Stomach (tissue), 9 donors: ENCODE data around the gene RAE1. TPM values are rescaled to one million over a fixed set of nuclear protein-coding genes. Genes with fewer than 3 reads are reported as not detected.

Source experiments
- DNase-seq, 2 donors: peaks; one replicate each; pipeline versions ENCODE4 v3.0.0 to v3.0.0-alpha.2; 2013 to 2019
- H3K27ac ChIP-seq, 5 donors: fragments of 200-600 bp in 4 of 5; sonication (generic) in 4 of 5; one replicate each; pipeline ENCODE4 v1.5.1; 2013 to 2019; ENCODE audit warnings: mild to moderate bottlenecking in 1 of 5, moderate library complexity in 1 of 5
- H3K27me3 ChIP-seq, 3 donors: fragments of 200-600 bp; sonication (generic); one replicate each; pipeline ENCODE4 v1.5.1; 2017 to 2019; ENCODE audit warnings: mixed run types in 1 of 3
- H3K36me3 ChIP-seq, 4 donors: fragments of 200-600 bp; sonication (generic); 1 replicate in 3 of 4; 2 replicates in 1 of 4; pipeline ENCODE4 v1.5.1; 2016 to 2019
- H3K4me1 ChIP-seq, 4 donors: fragments of 200-600 bp; sonication (generic); one replicate each; pipeline ENCODE4 v1.5.1; 2016 to 2019
- H3K4me3 ChIP-seq, 4 donors: fragments of 200-600 bp; sonication (generic) in 3 of 4; one replicate each; pipeline ENCODE4 v1.5.1; 2016 to 2019; ENCODE audit warnings: mild to moderate bottlenecking in 1 of 4
- H3K9me3 ChIP-seq, 4 donors: fragments of 200-600 bp; sonication (generic); one replicate each; pipeline ENCODE4 v1.5.1; 2016 to 2019
- CTCF ChIP-seq, 7 experiments: fragments of 450-650 bp in 4 of 7; fragments of 200-600 bp in 3 of 7; sonication (generic) in 3 of 7; IDR thresholded peaks; one replicate each; pipeline ENCODE4 v1.5.1; 2016 to 2019; ENCODE audit warnings: antibody characterized with exemption in 7 of 7, control low read depth in 2 of 7, mild to moderate bottlenecking in 1 of 7
- EP300 ChIP-seq: sonication (generic); formaldehyde crosslinking; IDR thresholded peaks from one replicate; pipeline ENCODE4 v1.6.1; 2017; ENCODE audit warnings: antibody characterized with exemption
- POLR2A ChIP-seq, 4 donors: fragments of 450-650 bp; IDR thresholded peaks; one replicate each; pipeline ENCODE4 v1.6.1; 2016; ENCODE audit warnings: antibody characterized with exemption in 4 of 4, control low read depth in 2 of 4, mild to moderate bottlenecking in 1 of 4, moderate library complexity in 1 of 4
- POLR2AphosphoS5 ChIP-seq, 3 donors: sonication (generic); formaldehyde crosslinking; IDR thresholded peaks; one replicate each; pipeline ENCODE4 v1.6.1; 2016; ENCODE audit warnings: antibody characterized with exemption in 3 of 3
- WGBS, 5 donors: extraction: QIAGEN DNeasy Blood & Tissue Kit in 3 of 5; methylation state at CpG; one replicate each; pipeline versions ENCODE4 v1.1.5 to v1.1.7; 2013 to 2018; 5-methylcytosine and 5-hydroxymethylcytosine counted together
- intact Hi-C: fragments of 100-400 bp; cut with DNase I; formaldehyde crosslinking; loops from one replicate; pipeline ENCODE4 v1.15.1; 2023; ENCODE audit warnings: low total_unique reads
- polyA plus RNA-seq, 3 donors: library from polyadenylated mRNA; stranded (reverse); fragments of 200-250 nt; gene quantifications; one replicate each; pipeline ENCODE4 v1.2.3, GENCODE V29; 2013
- total RNA-seq, 5 donors: library from RNA; depleted of rRNA; stranded (reverse); fragments of >200 nt; gene quantifications; one replicate each; pipeline versions ENCODE4 v1.1.0 to v1.2.3, GENCODE V29; 2014 to 2016
- donor health status: healthy with polysubstance abuse.
- donor health status: Bipolar disorder and iron deficiency.
- donor health status: healthy.

Gene RAE1
- total and polyA plus RNA-seq, 8 donors = 6.4 to 65.6 (median 15.2) TPM

- WGBS, 5 donors = 95 to 100% (median 97%) methylated on average over 13 to 22 of the region's 22 CpGs
- H3K27ac ChIP-seq = peak overlapping the region in 2 of 5 donors; percentile 24 to 41
- no peak overlapping the region for H3K4me3 ChIP-seq
- no peaks in the 10 kb centered on the region for H3K27me3 ChIP-seq
- H3K36me3 ChIP-seq = peaks cover 31 to 97% (median 95%) of the 10 kb centered on the region in 4 donors
- intact Hi-C loops = no loop called here
- TF ChIP-seq CTCF (IDR thresholded peaks at IDR 0.05) (no peak), POLR2AphosphoS5 (IDR thresholded peaks at IDR 0.05) (no peak), POLR2A (IDR thresholded peaks at IDR 0.05) (no peak), EP300 (no peak)
- H3K4me1 ChIP-seq = peaks cover 14 to 57% (median 34%) of the 10 kb centered on the region in 4 donors
- no peaks in the 10 kb centered on the region for H3K9me3 ChIP-seq
- DNase-seq = no peak
Observed at GRCh38 chr20:57404419-57405072, 53.5 kb downstream of the RAE1 start.

GRCh38 chr20:57405236-57406016, 54.4 kb downstream of the RAE1 start:
- WGBS, 5 donors = 83 to 88% (median 85%) methylated on average over 15 to 18 of the region's 18 CpGs
- H3K36me3 ChIP-seq = peaks cover 31 to 97% (median 94%) of the 10 kb centered on the region in 4 donors
- no peak for DNase-seq

GRCh38 chr20:57407541-57407956, 56.5 kb downstream of the RAE1 start:
- TF ChIP-seq CTCF (IDR thresholded peaks at IDR 0.05) (no peak), EP300 (no peak)
- Histone ChIP-seq H3K9me3 (no peaks in the 10 kb centered on the region), H3K27ac (peak overlapping the region in 1 of 5 donors; percentile 48), H3K36me3 (peaks cover 26 to 76% (median 75%) of the 10 kb centered on the region in 4 donors), H3K4me1 (peaks cover 0 to 34% (median 14%) of the 10 kb centered on the region in 4 donors), H3K4me3 (no peak overlapping the region), H3K27me3 (no peaks in the 10 kb centered on the region)
- intact Hi-C loops = no loop called here
- DNase-seq = no peak
- WGBS, 5 donors = 91 to 95% (median 94%) methylated on average over 21 to 29 of the region's 29 CpGs

More at GRCh38 chr20:57405236-57406016, 54.4 kb downstream of the RAE1 start:
- TF ChIP-seq POLR2A (IDR thresholded peaks at IDR 0.05) = no peak
- TF ChIP-seq EP300 = no peak
- TF ChIP-seq CTCF (IDR thresholded peaks at IDR 0.05) = no peak
- TF ChIP-seq POLR2AphosphoS5 (IDR thresholded peaks at IDR 0.05) = no peak
- no peaks in the 10 kb centered on the region for H3K27me3 ChIP-seq
- intact Hi-C loops = no loop called here
- H3K9me3 ChIP-seq = no peaks in the 10 kb centered on the region
- H3K27ac ChIP-seq = no peak overlapping the region
- H3K4me1 ChIP-seq = peaks cover 5 to 48% (median 27%) of the 10 kb centered on the region in 4 donors
- H3K4me3 ChIP-seq = no peak overlapping the region

GRCh38 chr20:57408131-57408530, 57.1 kb downstream of the RAE1 start:
- intact Hi-C loops = no loop called here
- H3K27me3 ChIP-seq = no peaks in the 10 kb centered on the region
- peaks cover 23 to 71% (median 69%) of the 10 kb centered on the region in 4 donors for H3K36me3 ChIP-seq
- H3K4me3 ChIP-seq = no peak overlapping the region
- H3K4me1 ChIP-seq = peaks cover 0 to 34% (median 11%) of the 10 kb centered on the region in 4 donors
- H3K9me3 ChIP-seq = no peaks in the 10 kb centered on the region
- peak overlapping the region in 2 of 5 donors; percentile 48 to 50 for H3K27ac ChIP-seq
- 69 to 78% (median 75%) methylated on average over 13 of the region's 13 CpGs for WGBS, 5 donors
- TF ChIP-seq CTCF (IDR thresholded peaks at IDR 0.05) (no peak), EP300 (no peak), POLR2AphosphoS5 (IDR thresholded peaks at IDR 0.05) (no peak), POLR2A (IDR thresholded peaks at IDR 0.05) (no peak)
- DNase-seq = no peak
